CD4-positive, alpha-beta T cell (primary cell): ENCODE data around the gene ABHD10. TPM values are rescaled to one million over a fixed set of nuclear protein-coding genes. Genes with fewer than 3 reads are reported as not detected.

Experiments
- ATAC-seq: fragments of 200-7000 bp; cut with Tn5 transposase; one replicate; pipeline ENCODE4 v1.10.0; 2022; ENCODE audit warnings: mild to moderate bottlenecking; ENCODE audit not compliant: poor library complexity
- CTCF ChIA-PET: fragments of 350-600 bp; sonication (Branson Sonifier 250); formaldehyde crosslinking; loops from one replicate; lab custom pipeline; 2021; ENCODE audit warnings: antibody characterized with exemption, inconsistent platforms; lab: Charles Lee
- POLR2A ChIA-PET: fragments of 350-600 bp; sonication (Branson Sonifier 250); formaldehyde crosslinking; loops from one replicate; lab custom pipeline; 2021; ENCODE audit warnings: antibody characterized with exemption, inconsistent platforms; lab: Charles Lee
- DNase-seq, 14 experiments: peaks; one replicate each; pipeline ENCODE4 v3.0.0-alpha.2; 2013 to 2020; ENCODE audit warnings: mixed read lengths in 2 of 14
- H3K27ac ChIP-seq, 2 donors: one replicate each; pipeline versions ENCODE4 v1.5.1 to v1.7.0; 2013; ENCODE audit warnings: low read length in 2 of 2, low read depth in 1 of 2, mild to moderate bottlenecking in 1 of 2
- H3K27me3 ChIP-seq, 2 experiments: 1 replicate in 1 of 2; 2 replicates in 1 of 2; pipeline versions ENCODE4 v1.6.1 to v1.7.0; 2013; ENCODE audit warnings: low read length in 2 of 2, control low read depth in 1 of 2, mild to moderate bottlenecking in 1 of 2, moderate library complexity in 1 of 2; ENCODE audit not compliant: insufficient read depth in 2 of 2, control insufficient read depth in 1 of 2
- H3K36me3 ChIP-seq: one replicate; pipeline ENCODE4 v1.6.1; 2013; ENCODE audit warnings: low read length, control low read depth; ENCODE audit not compliant: insufficient read depth
- H3K4me1 ChIP-seq: one replicate; pipeline ENCODE4 v1.6.1; 2013; ENCODE audit warnings: low read length, control low read depth; ENCODE audit not compliant: insufficient read depth
- H3K4me3 ChIP-seq: one replicate; pipeline ENCODE4 v1.5.1; 2013; ENCODE audit warnings: mild to moderate bottlenecking, low read length, moderate library complexity
- H3K9me3 ChIP-seq, 2 experiments: 1 replicate in 1 of 2; 2 replicates in 1 of 2; pipeline versions ENCODE4 v1.6.1 to v1.7.0; 2013; ENCODE audit warnings: low read length in 2 of 2, mild to moderate bottlenecking in 2 of 2, control low read depth in 1 of 2, moderate library complexity in 1 of 2; ENCODE audit not compliant: control insufficient read depth in 1 of 2, insufficient read depth in 1 of 2
- H3K27ac Mint-ChIP-seq: one replicate; pipeline ENCODE4 v1.8.0; 2020; ENCODE audit warnings: mixed read lengths
- H3K27me3 Mint-ChIP-seq: one replicate; pipeline ENCODE4 v1.8.0; 2021; ENCODE audit warnings: mixed read lengths
- H3K36me3 Mint-ChIP-seq: one replicate; pipeline ENCODE4 v1.8.0; 2021; ENCODE audit warnings: low read depth, mixed read lengths
- H3K4me1 Mint-ChIP-seq: one replicate; pipeline ENCODE4 v1.8.0; 2021; ENCODE audit warnings: low read depth, mixed read lengths
- H3K4me3 Mint-ChIP-seq: one replicate; pipeline ENCODE4 v1.8.0; 2020; ENCODE audit warnings: mild to moderate bottlenecking, mixed read lengths
- H3K9me3 Mint-ChIP-seq: one replicate; pipeline ENCODE4 v1.8.0; 2020; ENCODE audit warnings: mixed read lengths
- intact Hi-C, 2 experiments: fragments of 100-400 bp; cut with DNase I in 1 of 2; cut with micrococcal nuclease in 1 of 2; formaldehyde crosslinking; loops; one replicate each; pipeline versions ENCODE4 v1.15.1 to v1.9.0; 2023 to 2025; cut with DNase I, micrococcal nuclease
- total RNA-seq, 174 experiments: library from RNA in 2 of 174; stranded (reverse) in 2 of 174; gene quantifications; one replicate each; pipeline ENCODE4 v1.2.3 and lab custom pipeline; 2021 to 2026
- TF ChIP-seq, protein P1 (sequence below): fragments of 200-600 bp; IDR thresholded peaks from one replicate; pipeline ENCODE4 v1.8.0; 2022; ENCODE audit warnings: antibody characterized with exemption, mild to moderate bottlenecking

The ABHD10 gene
- total RNA-seq, 2 experiments from 2014 or later: 28.2 to 32.5 TPM

DNA sequence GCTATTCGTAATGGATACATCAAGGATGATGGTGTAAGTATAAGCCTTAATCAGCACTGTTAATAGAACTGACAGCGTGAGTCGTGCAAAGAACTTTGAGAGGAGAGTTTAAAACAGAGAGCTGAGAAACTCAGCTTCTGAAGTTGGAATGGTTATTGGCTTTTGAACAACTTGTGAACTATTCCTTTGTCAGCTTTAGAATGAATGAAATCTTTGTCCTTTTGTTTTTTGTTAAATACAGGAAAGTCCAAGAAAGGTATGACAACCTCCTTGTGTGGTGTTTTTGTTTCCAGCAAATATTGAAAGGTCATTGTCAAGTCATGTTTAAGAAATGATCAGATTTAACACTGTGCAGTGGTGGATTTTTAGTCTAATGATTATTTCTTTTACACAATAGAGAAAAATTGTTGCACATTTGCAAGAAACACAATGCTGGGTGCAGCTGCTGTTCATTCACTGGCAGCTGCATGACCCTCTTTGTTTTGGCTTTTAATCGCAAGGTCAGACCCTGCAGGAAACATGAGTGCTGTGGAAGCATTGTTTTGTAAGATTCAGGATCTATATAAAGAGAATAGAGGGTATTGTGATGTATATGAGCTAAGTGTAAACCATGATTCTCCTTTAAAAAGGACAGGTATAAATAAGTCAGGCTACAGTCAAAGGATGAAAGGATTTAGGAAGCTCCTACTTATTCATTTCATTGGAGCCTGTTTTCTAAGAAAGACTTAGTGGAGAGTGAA is 21.7 kb upstream of the ABHD10 start:
- Mint-ChIP-seq H3K27me3 (no peaks in the 10 kb centered on the region), H3K36me3 (no peaks in the 10 kb centered on the region), H3K4me3 (no peak overlapping the region), H3K27ac (no peak overlapping the region), H3K9me3 (no peaks in the 10 kb centered on the region), H3K4me1 (no peaks in the 10 kb centered on the region)
- no peak for DNase-seq
- intact Hi-C loops: no loop called here
- TF ChIP-seq, protein P1, sequence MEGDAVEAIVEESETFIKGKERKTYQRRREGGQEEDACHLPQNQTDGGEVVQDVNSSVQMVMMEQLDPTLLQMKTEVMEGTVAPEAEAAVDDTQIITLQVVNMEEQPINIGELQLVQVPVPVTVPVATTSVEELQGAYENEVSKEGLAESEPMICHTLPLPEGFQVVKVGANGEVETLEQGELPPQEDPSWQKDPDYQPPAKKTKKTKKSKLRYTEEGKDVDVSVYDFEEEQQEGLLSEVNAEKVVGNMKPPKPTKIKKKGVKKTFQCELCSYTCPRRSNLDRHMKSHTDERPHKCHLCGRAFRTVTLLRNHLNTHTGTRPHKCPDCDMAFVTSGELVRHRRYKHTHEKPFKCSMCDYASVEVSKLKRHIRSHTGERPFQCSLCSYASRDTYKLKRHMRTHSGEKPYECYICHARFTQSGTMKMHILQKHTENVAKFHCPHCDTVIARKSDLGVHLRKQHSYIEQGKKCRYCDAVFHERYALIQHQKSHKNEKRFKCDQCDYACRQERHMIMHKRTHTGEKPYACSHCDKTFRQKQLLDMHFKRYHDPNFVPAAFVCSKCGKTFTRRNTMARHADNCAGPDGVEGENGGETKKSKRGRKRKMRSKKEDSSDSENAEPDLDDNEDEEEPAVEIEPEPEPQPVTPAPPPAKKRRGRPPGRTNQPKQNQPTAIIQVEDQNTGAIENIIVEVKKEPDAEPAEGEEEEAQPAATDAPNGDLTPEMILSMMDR: no peak
- CTCF ChIA-PET: interaction anchor here (0.8 to 1.2 kb wide), 2 partner anchors 10 to 238 kb away, joined by 3 to 4 read pairs; no protein-coding TSS in a partner anchor
- ATAC-seq: no peak
- no peak overlapping the region for H3K27ac ChIP-seq
- no peaks in the 10 kb centered on the region for H3K4me1 ChIP-seq
- no peaks in the 10 kb centered on the region for H3K27me3 ChIP-seq
- H3K4me3 ChIP-seq: no peak overlapping the region
- no peaks in the 10 kb centered on the region for H3K9me3 ChIP-seq
- no peaks in the 10 kb centered on the region for H3K36me3 ChIP-seq
- POLR2A ChIA-PET: no interaction called here

- no peaks in the 10 kb centered on the region for H3K36me3 ChIP-seq
- no peaks in the 10 kb centered on the region for H3K4me1 ChIP-seq
- Mint-ChIP-seq H3K4me3 (no peak overlapping the region), H3K9me3 (no peaks in the 10 kb centered on the region), H3K36me3 (no peaks in the 10 kb centered on the region), H3K27me3 (no peaks in the 10 kb centered on the region), H3K4me1 (no peaks in the 10 kb centered on the region), H3K27ac (no peak overlapping the region)
- TF ChIP-seq, protein P1: no peak
- ATAC-seq (no peak), DNase-seq (no peak)
- ChIA-PET CTCF (no interaction called here), POLR2A (no interaction called here)
- intact Hi-C loops: no loop called here
- no peaks in the 10 kb centered on the region for H3K27me3 ChIP-seq
- H3K4me3 ChIP-seq: no peak overlapping the region
- no peaks in the 10 kb centered on the region for H3K9me3 ChIP-seq
- no peak overlapping the region for H3K27ac ChIP-seq
Measured at GRCh38 chr3:111961461-111962164, 17.2 kb upstream of the ABHD10 start.

DNA sequence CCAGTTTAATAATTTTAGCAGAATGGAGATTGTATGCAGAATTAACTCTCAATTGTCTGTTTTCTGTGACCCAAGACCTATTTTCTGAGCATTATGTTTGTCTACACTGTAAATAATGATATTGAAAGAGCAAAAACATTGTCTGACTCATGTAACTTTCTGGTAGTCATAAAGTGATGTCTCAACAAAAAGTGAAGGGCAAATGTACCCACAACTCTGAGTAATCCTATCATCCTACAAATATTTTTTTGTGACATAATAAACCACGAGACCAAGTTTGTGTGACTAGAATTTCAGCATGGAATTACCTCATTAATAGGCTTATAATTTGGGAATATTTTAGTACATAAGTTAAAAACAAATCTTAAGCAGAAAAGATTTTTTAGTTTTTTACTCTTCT is 15.4 kb upstream of the ABHD10 start:
- Histone ChIP-seq H3K27me3 (no peaks in the 10 kb centered on the region), H3K9me3 (no peaks in the 10 kb centered on the region), H3K27ac (no peak overlapping the region), H3K4me3 (no peak overlapping the region), H3K36me3 (no peaks in the 10 kb centered on the region), H3K4me1 (no peaks in the 10 kb centered on the region)
- no peak for ATAC-seq
- Mint-ChIP-seq H3K27ac (no peak overlapping the region), H3K27me3 (no peaks in the 10 kb centered on the region), H3K4me3 (no peak overlapping the region), H3K9me3 (no peaks in the 10 kb centered on the region), H3K36me3 (no peaks in the 10 kb centered on the region), H3K4me1 (peaks cover 5% of the 10 kb centered on the region)
- DNase-seq: no peak
- CTCF ChIA-PET: interaction anchor here (0.7 to 2.0 kb wide), 2 partner anchors 246 to 555 kb away, joined by 3 to 5 read pairs; no protein-coding TSS in a partner anchor
- TF ChIP-seq, protein P1: no peak
- intact Hi-C loops: no loop called here
- POLR2A ChIA-PET: no interaction called here
